Right ventricle myocardium superior (tissue), 1 donor: ENCODE results near the gene DLEC1. TPM values are rescaled to one million over a fixed set of nuclear protein-coding genes. Genes with fewer than 3 reads are reported as not detected.

Experiments
- ATAC-seq: fragments of 200-7000 bp; cut with Tn5 transposase; one replicate; pipeline ENCODE4 v1.9.1; 2020; ENCODE audit warnings: mild to moderate bottlenecking; ENCODE audit not compliant: poor library complexity
- DNase-seq: peaks from one replicate; pipeline ENCODE4 v3.0.0-alpha.2; 2020
- intact Hi-C: fragments of 100-400 bp; cut with DNase I; formaldehyde crosslinking; loops from one replicate; pipeline ENCODE4 v1.11.2; 2022
- long read RNA-seq: library from polyadenylated mRNA; unstranded; transcript quantifications from one replicate; pipeline ENCODE4 v2.0.0, GENCODE V29; 2021
- total RNA-seq: library from RNA; stranded (reverse); fragmentation: NEBNext Ultra II Directional; extraction: Animal tissue kit (Norgen Biotek cat#: 25700); gene quantifications from one replicate; pipeline ENCODE4 v1.2.1, GENCODE V29; 2021
- donor health status: DM: no; HTN: yes; CAD: no; lungs with severe emphysema.

The DLEC1 gene, protein sequence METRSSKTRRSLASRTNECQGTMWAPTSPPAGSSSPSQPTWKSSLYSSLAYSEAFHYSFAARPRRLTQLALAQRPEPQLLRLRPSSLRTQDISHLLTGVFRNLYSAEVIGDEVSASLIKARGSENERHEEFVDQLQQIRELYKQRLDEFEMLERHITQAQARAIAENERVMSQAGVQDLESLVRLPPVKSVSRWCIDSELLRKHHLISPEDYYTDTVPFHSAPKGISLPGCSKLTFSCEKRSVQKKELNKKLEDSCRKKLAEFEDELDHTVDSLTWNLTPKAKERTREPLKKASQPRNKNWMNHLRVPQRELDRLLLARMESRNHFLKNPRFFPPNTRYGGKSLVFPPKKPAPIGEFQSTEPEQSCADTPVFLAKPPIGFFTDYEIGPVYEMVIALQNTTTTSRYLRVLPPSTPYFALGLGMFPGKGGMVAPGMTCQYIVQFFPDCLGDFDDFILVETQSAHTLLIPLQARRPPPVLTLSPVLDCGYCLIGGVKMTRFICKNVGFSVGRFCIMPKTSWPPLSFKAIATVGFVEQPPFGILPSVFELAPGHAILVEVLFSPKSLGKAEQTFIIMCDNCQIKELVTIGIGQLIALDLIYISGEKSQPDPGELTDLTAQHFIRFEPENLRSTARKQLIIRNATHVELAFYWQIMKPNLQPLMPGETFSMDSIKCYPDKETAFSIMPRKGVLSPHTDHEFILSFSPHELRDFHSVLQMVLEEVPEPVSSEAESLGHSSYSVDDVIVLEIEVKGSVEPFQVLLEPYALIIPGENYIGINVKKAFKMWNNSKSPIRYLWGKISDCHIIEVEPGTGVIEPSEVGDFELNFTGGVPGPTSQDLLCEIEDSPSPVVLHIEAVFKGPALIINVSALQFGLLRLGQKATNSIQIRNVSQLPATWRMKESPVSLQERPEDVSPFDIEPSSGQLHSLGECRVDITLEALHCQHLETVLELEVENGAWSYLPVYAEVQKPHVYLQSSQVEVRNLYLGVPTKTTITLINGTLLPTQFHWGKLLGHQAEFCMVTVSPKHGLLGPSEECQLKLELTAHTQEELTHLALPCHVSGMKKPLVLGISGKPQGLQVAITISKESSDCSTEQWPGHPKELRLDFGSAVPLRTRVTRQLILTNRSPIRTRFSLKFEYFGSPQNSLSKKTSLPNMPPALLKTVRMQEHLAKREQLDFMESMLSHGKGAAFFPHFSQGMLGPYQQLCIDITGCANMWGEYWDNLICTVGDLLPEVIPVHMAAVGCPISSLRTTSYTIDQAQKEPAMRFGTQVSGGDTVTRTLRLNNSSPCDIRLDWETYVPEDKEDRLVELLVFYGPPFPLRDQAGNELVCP (N-terminal part only)
- 0.16 TPM for total RNA-seq
- long read RNA-seq: 0 reads

DNA sequence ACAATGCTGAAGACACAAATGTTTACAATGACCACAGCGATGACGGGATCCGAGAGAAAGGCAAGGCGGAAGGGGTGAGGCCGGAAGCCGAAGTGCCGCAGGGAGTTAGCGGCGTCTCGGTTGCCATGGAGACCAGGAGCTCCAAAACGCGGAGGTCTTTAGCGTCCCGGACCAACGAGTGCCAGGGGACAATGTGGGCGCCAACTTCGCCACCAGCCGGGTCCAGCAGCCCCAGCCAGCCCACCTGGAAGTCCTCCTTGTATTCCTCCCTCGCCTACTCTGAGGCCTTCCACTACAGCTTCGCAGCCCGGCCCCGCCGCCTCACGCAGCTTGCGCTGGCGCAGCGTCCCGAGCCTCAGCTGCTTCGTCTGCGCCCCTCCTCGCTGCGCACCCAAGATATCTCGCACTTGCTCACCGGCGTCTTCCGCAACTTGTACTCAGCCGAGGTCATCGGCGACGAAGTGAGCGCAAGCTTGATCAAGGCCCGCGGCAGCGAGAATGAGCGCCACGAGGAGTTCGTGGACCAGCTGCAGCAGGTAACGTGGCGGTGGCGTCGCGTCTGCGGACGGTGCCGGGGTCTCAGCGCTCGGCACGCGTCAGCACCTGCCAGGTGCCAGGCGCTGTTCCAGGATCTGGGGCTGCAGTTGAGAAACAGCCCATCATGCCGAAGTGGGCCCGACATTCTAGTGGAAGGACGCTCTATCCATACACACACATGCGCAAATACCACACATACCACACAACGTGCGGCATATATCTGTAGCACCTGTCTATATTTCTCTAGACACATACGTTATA, at the start of gene DLEC1:
TSS of gene DLEC1 (plus strand) at position 108 of the 798 bp plus-strand sequence. CDS start at position 126, 18 bp downstream.
- DNase-seq (peak; percentile 87), ATAC-seq (peak; percentile 83)
- intact Hi-C loops: no loop called here

DNA sequence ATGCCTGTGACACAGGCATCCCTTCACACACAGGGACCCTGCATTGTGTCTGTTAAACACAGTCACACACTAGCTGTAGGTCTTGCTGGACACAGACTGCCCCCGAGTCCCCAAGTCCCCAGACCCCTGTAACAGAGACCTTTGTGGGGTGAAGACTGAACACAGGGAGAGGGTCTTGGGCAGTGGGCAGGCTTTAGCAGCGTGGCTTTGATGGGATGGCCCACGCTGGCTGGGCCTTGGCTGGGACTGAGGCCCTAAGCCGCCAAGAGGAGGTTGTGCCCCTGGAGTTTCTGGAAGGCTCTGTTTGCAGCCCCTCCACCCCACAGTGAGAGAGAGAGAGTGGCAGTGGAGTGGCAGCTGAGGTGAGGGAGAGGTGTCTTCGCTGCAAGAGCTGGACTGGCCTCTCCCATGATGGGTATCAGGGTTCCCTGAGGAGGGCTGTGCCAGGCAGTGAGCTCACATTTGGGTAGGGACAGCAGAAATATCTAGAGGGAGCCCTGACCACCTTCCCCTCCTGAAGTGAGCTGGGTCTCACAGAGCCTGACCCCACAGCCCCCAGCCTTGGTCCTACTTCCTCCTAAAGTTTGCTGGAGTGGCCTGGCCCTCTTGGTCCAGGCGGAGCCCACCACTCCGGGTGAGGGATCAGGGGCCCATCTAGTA, 49.1 kb upstream of the DLEC1 start:
- ATAC-seq (no peak), DNase-seq (no peak)
- intact Hi-C loops: no loop called here

DNA sequence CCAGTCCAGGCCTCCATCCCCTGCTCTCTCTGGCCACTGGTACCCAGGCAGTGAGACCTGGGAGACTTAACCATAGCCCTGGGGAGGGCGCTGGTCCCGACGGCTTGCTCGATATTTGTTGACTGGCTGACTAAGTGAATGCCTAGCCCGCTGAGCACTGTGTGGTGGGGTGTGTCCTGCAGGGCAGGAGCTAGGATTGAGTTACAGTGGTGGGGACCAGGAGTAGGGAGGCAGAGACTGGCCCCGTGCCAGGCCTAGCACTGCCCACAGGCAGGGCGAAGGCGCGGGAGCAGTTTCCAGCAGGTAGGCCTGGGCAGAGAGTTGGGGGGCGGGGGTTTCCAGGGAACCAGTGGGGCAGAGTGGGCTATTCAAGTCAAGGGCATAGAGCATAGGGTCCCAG, 48.5 kb upstream of the DLEC1 start, which contains the start of gene VILL:
TSS of gene VILL (plus strand) at position 260 of the 400 bp plus-strand sequence. CDS start 2,887 bp downstream, outside the sequence.
- intact Hi-C loops: no loop called here
- no peak for DNase-seq
- ATAC-seq: no peak

DNA sequence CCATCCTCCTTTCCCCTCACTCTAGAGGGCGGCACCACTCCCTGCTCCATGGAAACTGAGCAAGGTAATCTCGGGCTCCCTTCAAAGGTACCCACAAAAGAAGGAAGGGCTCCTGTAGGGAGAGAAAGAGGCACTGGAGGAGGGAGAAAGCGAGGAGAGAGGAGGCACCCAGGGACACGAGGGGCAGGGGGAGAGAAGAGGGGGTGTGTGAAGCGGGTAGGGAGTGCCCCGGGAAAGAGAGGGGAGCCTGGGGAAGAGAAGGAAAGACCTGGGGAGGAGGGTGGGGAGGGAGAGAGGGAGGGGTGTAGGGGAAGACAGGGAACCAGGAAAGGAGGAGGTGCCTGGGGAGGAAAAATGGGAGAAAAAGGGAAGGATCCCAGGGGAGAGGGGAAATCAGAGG, 47.9 kb upstream of the DLEC1 start:
- intact Hi-C loops: no loop called here
- ATAC-seq (no peak), DNase-seq (no peak)

DNA sequence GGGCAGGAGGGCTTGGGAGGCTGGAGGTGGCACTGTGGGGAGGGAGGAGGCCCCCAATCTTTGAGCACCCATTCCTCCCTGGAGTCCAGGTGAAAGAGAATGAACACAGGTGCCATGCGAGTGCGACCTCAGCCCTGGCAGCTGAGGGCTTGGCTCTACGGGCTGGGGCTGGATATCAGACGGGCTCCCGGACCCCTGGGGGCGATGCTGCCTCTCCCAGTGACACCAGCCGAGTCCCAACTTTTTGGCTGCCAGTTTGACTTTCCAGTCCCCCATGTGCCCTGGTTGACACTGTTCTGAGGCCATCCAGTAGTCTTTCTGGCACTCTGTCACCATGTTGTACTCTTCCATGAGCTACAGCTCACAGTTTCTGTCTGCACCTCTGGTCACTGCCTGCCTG, 47.2 kb upstream of the DLEC1 start:
- no peak for ATAC-seq
- no peak for DNase-seq
- intact Hi-C loops: no loop called here

DNA sequence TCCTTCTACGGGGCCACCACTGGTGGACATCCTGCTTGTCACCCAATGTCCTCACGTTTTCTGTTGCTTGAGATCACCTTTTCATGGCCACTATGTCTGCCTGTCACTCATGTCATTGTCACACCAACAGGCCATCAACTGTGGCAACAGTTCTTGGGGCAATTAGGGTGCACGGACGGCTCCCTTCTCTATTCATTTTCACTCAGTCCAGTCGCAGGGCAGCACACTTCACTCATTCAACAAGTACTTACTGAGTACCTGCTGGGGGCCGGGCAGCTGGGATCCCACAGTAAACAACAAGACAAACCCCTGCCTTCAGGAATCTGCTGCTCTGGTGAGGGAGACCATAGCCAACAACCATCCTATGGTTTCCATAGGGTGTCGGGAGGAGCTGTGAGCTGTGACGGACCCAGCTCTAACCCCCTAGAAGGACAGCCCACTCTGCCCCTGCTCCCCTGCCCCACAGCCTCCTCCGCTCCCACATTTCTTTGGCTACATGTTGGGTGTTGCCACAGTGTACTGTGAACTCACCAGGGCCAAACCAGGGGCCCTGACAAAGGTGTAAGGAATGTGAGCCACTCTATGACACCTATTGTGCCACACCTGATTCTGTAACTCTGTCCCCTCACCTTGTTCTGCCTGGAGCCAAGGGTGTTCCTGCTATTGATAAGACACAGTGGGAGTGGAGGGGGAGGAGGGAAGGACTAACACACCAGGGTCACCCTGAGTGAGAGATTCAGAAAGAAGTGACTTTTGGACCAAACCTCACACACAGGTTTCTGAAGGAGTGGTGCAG, 46.5 kb upstream of the DLEC1 start:
- DNase-seq: peak; percentile 21
- intact Hi-C loops: no loop called here
- no peak for ATAC-seq

DNA sequence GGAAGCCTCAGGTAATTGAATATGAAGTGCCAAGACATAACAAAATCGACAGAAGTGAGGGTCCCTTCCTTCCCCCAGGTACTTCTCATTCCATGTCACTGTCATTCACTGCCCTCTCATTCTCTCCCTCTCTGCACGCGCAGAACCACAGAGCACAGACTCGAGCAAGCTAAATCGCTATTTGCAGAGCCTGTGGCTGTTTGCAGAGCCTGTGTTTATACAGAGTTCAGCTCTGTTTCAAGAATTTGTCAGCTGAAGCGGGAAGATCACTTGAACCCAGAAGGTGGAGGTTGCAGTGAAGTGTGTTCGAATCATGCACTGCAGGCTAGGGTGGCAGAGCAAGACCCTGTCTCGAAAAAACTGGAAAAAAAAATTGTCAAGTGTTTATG, 45.9 kb upstream of the DLEC1 start:
- intact Hi-C loops: no loop called here
- ATAC-seq (no peak), DNase-seq (no peak)

DNA sequence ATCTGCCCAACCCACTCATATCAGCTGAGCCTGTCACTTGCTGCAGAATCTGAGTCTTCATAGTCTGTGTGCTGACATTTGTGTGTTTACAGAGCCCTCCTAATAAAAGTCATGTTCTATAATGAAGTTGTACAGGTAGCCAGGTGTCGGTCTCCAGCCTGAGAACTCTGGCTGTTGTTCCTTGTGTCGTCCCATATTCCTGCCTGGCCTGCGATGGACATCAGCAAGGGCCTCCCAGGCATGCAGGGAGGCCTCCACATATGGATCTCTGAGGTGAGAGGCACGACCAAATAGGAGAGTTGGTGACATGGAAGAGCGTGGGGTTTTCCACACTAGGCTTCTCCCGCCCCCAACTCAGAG, 45.6 kb upstream of the DLEC1 start:
- intact Hi-C loops: no loop called here
- ATAC-seq (no peak), DNase-seq (no peak)

DNA sequence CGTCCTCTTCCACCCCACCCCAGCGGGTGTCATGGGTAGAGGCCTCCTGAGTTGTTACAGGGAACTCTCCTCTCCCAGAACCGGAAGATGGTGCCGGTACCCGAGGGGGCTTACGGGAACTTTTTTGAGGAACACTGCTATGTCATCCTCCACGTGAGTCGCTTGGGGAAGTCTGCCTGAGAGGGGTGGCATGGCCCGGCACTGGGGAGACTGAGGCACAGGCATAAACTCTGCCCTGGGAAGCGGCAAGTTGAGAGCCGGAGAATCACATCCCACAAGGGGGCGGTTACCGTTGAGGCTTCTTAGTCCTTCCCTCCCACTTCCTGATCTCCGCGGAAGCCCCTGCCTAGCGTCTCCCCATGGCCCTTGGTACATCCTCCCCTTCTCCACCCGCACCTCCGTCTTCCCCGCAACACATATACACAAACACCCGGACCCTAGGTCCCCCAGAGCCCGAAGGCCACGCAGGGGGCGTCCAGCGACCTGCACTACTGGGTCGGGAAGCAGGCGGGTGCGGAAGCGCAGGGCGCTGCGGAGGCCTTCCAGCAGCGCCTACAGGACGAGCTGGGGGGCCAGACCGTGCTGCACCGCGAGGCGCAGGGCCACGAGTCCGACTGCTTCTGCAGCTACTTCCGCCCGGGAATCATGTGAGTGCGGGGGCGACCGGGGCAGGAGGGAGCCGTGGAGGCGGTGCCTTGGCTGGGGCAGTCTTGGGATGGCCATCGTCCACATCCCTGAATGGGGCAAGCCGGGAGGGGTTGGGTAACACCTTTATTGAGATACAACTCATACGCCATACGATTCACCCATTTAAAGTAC, 45.0 kb upstream of the DLEC1 start:
- intact Hi-C loops: no loop called here
- ATAC-seq: peak; percentile 56
- DNase-seq: peak; percentile 84

DNA sequence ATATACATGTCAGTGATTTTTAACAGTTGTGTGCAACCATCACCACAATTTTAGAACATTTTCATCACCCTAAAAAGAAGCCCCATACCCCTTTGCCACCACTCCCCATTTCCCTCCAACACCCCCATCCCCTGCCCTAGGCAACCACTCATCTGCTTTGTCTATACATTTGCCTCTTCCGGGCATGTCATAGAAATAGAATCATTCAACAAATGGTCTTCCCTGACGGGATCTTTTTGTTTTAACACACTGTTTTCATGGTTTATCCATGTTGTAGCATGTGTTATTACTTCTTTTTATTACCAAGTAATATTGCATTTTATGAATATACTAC, 44.4 kb upstream of the DLEC1 start:
- no peak for DNase-seq
- no peak for ATAC-seq
- intact Hi-C loops: no loop called here

DNA sequence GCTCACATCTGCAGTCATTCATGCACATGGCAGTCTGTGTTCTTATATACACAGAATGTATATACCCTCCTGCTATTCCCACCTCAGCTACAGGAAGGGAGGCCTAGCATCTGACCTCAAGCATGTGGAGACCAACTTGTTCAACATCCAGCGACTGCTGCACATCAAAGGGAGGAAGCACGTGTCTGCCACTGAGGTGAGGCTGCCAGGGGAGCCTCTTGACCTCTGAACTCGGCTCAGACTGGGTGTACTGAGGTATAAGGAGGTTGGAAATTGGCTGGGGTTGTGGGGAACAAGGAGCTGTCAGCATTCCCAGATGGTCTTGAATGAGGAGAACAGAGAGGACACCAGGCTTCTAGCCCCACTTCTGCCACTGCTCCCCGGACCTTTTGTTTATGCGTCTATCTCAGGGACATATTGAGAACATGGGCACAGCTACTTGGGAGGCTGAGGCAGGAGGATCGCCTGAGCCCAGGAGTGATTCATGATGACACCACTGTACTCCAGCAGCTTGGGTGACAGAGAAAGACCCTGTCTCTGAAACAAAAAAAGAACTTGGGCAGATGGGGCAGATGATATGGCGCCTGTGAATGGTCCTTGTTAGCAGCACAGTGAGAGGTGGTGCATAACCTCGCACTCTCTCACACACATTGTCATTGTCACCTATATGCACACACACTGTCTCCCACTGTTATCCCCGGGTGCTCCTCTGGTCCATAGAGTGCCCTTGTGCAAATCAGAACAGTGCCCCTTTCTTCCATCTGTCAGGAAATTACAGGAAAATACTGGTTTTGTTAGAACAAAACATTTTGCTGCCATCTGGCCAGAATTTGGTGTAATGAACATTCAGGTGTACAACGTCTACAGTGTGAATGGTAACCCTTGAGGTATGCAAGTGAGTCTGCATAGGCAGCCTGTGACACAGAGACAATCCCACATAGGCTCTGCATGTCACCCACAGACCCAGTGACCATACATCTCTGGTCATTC, 43.1 kb upstream of the DLEC1 start:
- DNase-seq: peak; percentile 34
- intact Hi-C loops: no loop called here
- no peak for ATAC-seq

DNA sequence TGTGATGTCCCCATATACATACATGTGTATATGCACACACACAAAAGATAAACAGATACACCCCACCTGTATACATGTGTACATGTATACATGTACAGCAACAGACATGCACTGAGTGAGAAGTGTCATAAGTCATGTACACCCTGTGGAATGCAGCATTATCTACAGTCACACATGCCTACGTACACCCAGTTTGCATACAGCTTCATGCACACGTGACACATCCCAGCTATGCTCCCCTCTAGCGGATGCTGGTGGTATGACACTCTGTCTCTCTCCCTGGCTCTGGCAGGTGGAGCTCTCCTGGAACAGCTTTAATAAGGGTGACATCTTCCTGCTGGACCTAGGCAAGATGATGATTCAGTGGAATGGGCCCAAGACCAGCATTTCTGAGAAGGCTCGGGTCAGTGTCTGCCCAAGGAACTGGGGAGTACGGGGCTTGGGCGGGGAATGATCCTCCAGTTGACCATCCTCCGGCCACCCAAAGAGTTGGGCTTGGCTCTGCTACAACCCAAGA, 42.2 kb upstream of the DLEC1 start:
- peak; percentile 70 for DNase-seq
- intact Hi-C loops: no loop called here
- ATAC-seq: no peak

DNA sequence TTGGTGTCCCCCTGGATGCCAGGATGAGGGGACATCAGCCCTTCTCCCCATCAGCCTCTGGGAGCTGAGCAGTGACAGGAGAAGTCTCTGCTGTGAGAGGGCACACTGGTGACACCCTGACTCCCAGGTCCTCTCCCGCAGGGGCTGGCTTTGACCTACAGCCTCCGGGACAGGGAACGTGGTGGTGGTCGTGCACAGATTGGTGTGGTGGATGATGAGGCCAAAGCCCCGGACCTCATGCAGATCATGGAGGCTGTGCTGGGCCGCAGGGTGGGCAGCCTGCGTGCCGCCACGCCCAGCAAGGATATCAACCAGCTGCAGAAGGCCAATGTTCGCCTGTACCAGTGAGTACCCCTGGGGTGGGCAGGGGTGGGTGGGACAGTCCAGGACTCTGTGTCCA, 41.7 kb upstream of the DLEC1 start:
- intact Hi-C loops: no loop called here
- peak; percentile 32 for DNase-seq
- ATAC-seq: no peak

DNA sequence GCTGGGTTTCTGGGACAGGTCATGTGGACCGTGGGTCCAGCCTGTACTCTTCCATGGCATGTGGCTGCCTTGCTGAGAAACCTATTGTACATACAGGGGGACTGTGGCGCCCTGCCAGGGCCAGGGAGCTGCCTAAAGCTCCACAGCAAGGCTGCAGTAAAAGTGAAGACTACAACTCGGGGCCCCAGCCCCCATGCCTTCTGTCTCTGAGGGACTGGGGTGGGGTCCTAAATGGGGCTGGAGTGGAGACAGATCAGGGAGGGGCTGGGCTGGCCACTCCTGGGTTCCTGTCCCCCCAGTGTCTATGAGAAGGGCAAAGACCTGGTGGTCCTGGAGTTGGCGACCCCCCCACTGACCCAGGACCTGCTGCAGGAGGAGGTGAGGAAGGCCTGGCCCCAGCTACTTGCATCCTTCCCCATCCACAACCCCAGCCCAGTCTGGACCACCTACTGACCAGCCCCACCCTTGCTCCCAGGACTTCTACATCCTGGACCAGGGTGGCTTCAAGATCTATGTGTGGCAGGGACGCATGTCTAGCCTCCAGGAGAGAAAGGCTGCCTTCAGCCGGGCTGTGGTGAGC, 41.1 kb upstream of the DLEC1 start:
- intact Hi-C loops: no loop called here
- ATAC-seq: no peak
- peak; percentile 60 for DNase-seq

DNA sequence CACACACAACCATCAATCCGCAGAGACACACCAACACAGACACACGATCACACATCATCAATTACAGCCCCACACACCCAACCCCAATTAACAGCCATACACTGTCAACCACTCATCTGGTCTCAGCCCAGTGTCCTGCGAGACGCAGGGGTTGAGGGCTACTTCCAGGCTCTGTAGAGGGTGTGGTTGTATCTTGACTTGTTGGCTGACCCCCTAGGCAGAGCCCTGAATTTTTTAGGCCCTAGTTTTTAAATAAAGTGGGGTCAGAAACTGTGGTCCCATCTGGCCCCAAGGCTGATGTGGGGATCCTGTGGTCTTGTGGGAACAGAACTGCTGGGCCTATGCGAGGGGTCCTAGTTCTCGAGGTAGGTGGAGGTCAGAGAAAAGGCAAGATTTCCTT, 39.2 kb upstream of the DLEC1 start:
- DNase-seq: no peak
- ATAC-seq: no peak
- intact Hi-C loops: no loop called here
